Thyroid gland (tissue), 4 donors: ENCODE measurements around the gene MLXIPL. TPM values are rescaled to one million over a fixed set of nuclear protein-coding genes. Genes with fewer than 3 reads are reported as not detected.

Source experiments
- DNase-seq, 2 donors: peaks; one replicate each; pipeline ENCODE4 v3.0.0-alpha.2; 2019
- H3K27ac ChIP-seq, 3 donors: fragments of 200-600 bp; sonication (generic); 1 replicate in 2 of 3; 2 replicates in 1 of 3; pipeline ENCODE4 v1.5.1; 2016 to 2019; ENCODE audit warnings: mild to moderate bottlenecking in 1 of 3, moderate library complexity in 1 of 3
- H3K27me3 ChIP-seq: fragments of 200-600 bp; sonication (generic); one replicate; pipeline ENCODE4 v1.5.1; 2019
- H3K36me3 ChIP-seq, 2 donors: fragments of 200-600 bp; sonication (generic); one replicate each; pipeline ENCODE4 v1.5.1; 2016 to 2019
- H3K4me1 ChIP-seq, 2 donors: fragments of 200-600 bp; sonication (generic); one replicate each; pipeline ENCODE4 v1.5.1; 2017 to 2019
- H3K4me3 ChIP-seq, 3 donors: fragments of 200-600 bp; sonication (generic); replicated peaks in 1 of 3; 1 replicate in 2 of 3; 2 replicates in 1 of 3; pipeline ENCODE4 v1.5.1; 2016; ENCODE audit warnings: mild to moderate bottlenecking in 1 of 3
- H3K9me3 ChIP-seq: fragments of 200-600 bp; sonication (generic); one replicate; pipeline ENCODE4 v1.5.1; 2017
- CTCF ChIP-seq, 6 experiments: fragments of 200-600 bp in 3 of 6; fragments of 450-650 bp in 3 of 6; sonication (generic) in 3 of 6; IDR thresholded peaks; one replicate each; pipeline ENCODE4 v1.5.1; 2016 to 2019; ENCODE audit warnings: antibody characterized with exemption in 6 of 6, mild to moderate bottlenecking in 2 of 6, inconsistent platforms in 1 of 6, moderate library complexity in 1 of 6
- POLR2A ChIP-seq, 2 donors: fragments of 450-650 bp; IDR thresholded peaks; one replicate each; pipeline ENCODE4 v1.6.1; 2017; ENCODE audit warnings: antibody characterized with exemption in 2 of 2, mild to moderate bottlenecking in 2 of 2, moderate library complexity in 1 of 2
- WGBS, 2 donors: methylation state at CpG; one replicate each; pipeline ENCODE4 v1.1.5; 2017; 5-methylcytosine and 5-hydroxymethylcytosine counted together
- intact Hi-C: fragments of 100-400 bp; cut with DNase I; formaldehyde crosslinking; loops from one replicate; pipeline ENCODE4 v1.15.1; 2023
- total RNA-seq, 4 donors: library from RNA; depleted of rRNA; stranded (reverse); fragments of >200 nt; gene quantifications; one replicate each; pipeline ENCODE4 v1.2.3, GENCODE V29; 2016

The MLXIPL gene
- total RNA-seq, 4 donors from 2014 or later, result 3.7 to 39.5 (median 8.7) TPM

GRCh38 chr7:73602721-73603651 lies 21.3 kb downstream of the MLXIPL start:
- H3K4me1 ChIP-seq, result peaks cover 0 to 4% of the 10 kb centered on the region in 2 donors
- no peaks in the 10 kb centered on the region for H3K27me3 ChIP-seq
- no peaks in the 10 kb centered on the region for H3K36me3 ChIP-seq
- TF ChIP-seq POLR2A (IDR thresholded peaks at IDR 0.05) (no peak), CTCF (IDR thresholded peaks at IDR 0.05) (no peak)
- H3K27ac ChIP-seq, result no peak overlapping the region
- intact Hi-C loops, result no loop called here
- DNase-seq, result no peak
- 67 to 75% methylated on average over 12 to 16 of the region's 22 CpGs for WGBS, 2 donors
- no peaks in the 10 kb centered on the region for H3K9me3 ChIP-seq
- no peak overlapping the region for H3K4me3 ChIP-seq

GRCh38 chr7:73599916-73600315 lies 24.4 kb downstream of the MLXIPL start:
- H3K27me3 ChIP-seq, result no peaks in the 10 kb centered on the region

GRCh38 chr7:73599151-73599882 lies 25.0 kb downstream of the MLXIPL start:
- no peak for DNase-seq
- intact Hi-C loops, result no loop called here
- Histone ChIP-seq H3K27ac (no peak overlapping the region), H3K4me3 (no peak overlapping the region), H3K4me1 (no peaks in the 10 kb centered on the region), H3K36me3 (no peaks in the 10 kb centered on the region), H3K27me3 (no peaks in the 10 kb centered on the region), H3K9me3 (no peaks in the 10 kb centered on the region)
- 72 to 73% methylated on average over 13 of the region's 13 CpGs for WGBS, 2 donors
- TF ChIP-seq POLR2A (IDR thresholded peaks at IDR 0.05) (no peak), CTCF (IDR thresholded peaks at IDR 0.05) (no peak)

More at GRCh38 chr7:73599916-73600315, 24.4 kb downstream of the MLXIPL start:
- no peak for DNase-seq
- no peaks in the 10 kb centered on the region for H3K36me3 ChIP-seq
- H3K27ac ChIP-seq, result no peak overlapping the region
- intact Hi-C loops, result no loop called here
- WGBS, 2 donors, result 63 to 69% methylated on average over 7 of the region's 7 CpGs
- H3K4me3 ChIP-seq, result no peak overlapping the region
- H3K9me3 ChIP-seq, result no peaks in the 10 kb centered on the region
- no peaks in the 10 kb centered on the region for H3K4me1 ChIP-seq
- no peak for TF ChIP-seq POLR2A (IDR thresholded peaks at IDR 0.05)
- no peak for TF ChIP-seq CTCF (IDR thresholded peaks at IDR 0.05)

- Histone ChIP-seq H3K27me3 (no peaks in the 10 kb centered on the region), H3K27ac (no peak overlapping the region), H3K36me3 (no peaks in the 10 kb centered on the region), H3K4me1 (no peaks in the 10 kb centered on the region), H3K9me3 (no peaks in the 10 kb centered on the region), H3K4me3 (no peak overlapping the region)
- DNase-seq, result no peak
- TF ChIP-seq CTCF (IDR thresholded peaks at IDR 0.05) (no peak), POLR2A (IDR thresholded peaks at IDR 0.05) (no peak)
- intact Hi-C loops, result no loop called here
- WGBS, 2 donors, result 87 to 91% methylated on average over 5 of the region's 5 CpGs
These were observed 26.1 kb downstream of the MLXIPL start for GRCh38 chr7:73597978-73598782.
